ENCODE measurements around the gene ZKSCAN1. TPM values are rescaled to one million over a fixed set of nuclear protein-coding genes. Genes with fewer than 3 reads are reported as not detected.
A peak's percentile ranks its signal among the peaks of the same experiment; 100 is the strongest.

ZKSCAN1 gene
- total RNA-seq, 1 experiment from 2014 or later, result 21.2 TPM

DNA sequence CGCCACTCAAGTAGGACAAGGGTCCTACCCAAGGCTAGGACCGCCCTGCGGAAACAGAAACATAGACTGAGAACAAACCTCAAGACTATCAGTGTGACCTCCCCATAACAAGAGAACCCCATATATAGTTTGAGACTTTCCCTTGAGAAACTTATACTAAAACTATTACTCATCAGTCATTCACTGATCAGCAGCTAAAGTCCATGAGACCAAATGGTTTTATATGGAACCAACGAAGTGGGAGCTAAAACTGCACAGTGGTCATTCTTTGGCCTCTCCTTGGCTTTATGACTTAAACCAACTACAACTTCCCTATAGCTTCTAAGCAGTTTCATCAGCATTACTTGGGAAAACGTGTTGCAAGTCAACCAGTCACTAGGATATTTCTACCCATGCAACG is 20.5 kb downstream of the ZKSCAN1 start:
- no peak for DNase-seq (ENCODE audit: low read depth)

DNA sequence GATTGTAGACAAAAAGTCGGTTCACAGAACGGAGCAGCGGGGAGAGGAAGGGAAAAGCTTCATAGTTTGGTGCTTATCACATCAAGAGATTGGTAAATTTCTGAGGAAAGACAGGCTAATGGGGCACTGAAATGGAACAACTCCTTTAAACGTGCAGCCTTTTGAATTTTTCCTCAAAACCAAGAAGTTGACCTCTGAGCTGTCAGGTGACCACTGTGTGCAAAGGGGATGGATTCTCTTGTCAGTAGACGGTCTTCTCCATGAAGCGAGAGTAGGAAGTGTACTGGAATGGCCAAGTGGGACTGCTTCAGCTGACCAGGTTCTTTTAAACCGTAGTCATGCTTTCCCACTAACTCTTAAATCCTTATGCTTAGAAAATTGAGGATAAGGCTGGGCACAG is 22.9 kb downstream of the ZKSCAN1 start:
- DNase-seq (ENCODE audit: low read depth), result no peak

DNA sequence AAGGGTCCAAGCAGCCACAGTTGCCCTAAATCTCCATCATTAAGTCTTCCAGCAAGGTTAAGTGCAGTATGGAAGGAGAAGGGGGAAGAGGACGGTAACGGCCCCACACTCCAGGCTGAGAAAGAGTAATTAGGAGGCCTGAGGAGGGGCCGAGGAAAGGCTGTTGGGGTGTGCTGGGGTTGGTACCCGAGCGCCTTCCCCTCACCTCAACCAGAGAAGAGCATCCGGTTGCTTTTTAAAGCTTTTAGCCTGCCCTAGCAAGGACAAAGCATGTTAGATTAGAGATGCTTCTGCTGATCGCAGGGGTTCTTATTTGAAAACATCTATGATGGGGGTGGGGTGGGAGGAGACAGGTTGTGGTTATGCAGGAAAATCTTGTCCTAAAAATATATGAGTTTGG is 25.2 kb downstream of the ZKSCAN1 start:
- DNase-seq (ENCODE audit: low read depth), result no peak

DNA sequence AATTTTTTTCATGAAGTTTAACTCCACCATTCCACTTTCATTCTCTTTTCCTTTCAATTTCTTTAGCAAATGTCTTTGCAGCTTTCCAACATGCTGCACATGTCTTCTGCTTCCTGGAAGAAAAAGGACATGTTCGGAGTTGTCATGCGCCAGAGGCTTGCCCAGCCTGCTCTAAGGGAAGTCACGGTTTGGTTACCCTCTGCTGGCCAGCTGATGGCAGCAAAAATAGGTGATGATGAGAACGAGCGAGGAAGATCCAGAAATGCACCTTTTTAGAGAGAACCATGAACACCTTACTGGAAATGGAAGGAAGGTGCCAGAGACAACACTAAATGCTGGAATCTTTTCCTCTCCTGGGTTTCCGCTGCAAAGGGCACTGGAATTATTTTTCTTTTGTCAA is 29.3 kb downstream of the ZKSCAN1 start:
- DNase-seq (ENCODE audit: low read depth), result no peak

DNA sequence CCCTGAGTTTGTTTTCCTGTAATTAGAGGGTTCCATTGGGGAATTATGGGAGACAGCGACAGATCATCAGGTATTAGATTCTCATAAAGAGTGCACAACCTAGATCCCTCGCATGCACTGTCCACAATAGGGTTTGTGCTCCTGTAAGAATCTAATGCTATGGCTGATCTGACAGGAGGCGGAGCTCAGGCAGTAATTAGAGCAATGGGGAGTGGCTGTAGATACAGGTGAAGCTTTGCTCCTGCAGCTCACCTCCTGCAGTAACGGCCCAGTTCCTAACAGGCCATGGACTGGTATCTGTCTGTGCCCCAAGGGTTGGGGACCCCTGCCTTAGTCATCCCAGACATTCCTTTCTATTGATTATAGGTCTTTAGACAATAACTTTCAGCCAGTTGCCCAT is 33.3 kb downstream of the ZKSCAN1 start:
- no peak for DNase-seq (ENCODE audit: low read depth)

DNA sequence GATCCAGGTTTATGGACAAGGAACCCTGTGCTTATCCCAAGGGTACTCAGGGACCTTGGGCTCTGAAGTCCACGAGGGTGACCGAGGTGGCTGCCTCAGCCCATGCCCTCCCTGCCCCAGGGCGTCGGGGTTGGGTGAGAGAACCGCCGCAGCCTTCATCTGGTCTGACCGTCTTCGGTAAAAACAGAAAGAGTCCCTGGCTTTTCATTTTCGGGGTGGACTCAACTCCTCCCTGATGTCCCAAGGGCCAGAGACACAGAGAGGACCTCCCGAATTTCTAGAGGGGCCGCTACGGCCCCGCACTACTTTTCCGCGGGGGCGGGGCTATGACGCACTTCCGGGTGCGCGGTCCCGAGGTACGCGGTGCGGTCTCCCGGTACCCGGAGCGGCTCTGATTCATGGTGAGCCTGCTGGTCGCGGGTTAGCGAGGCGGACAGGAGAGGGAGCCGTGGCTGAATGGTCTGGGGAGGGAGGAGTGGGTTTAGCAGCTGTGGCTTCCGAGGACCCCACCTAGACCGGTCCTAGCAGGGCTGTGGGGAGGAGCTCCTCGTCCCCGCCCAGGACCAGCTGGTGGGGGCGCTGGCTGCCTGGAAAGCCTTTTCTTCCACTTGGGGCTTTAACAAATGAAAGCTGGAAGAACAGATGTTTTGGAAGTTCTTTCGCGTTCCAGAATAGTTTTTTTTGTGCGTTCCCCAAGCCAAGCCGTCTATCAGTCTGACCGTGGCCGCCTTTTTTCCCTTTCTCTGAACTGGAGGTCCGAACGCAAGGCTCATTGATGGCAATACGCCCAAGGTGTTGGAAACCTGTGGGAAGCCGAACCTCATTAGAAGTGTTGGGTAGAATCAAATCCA is 34.3 kb downstream of the ZKSCAN1 start, which contains the start of gene ZSCAN21:
ZSCAN21 (plus strand) TSS at position 334 of the 851 bp plus-strand sequence. CDS start 7,233 bp downstream, outside the sequence.
- DNase-seq (ENCODE audit: low read depth), result peak; percentile 88

DNA sequence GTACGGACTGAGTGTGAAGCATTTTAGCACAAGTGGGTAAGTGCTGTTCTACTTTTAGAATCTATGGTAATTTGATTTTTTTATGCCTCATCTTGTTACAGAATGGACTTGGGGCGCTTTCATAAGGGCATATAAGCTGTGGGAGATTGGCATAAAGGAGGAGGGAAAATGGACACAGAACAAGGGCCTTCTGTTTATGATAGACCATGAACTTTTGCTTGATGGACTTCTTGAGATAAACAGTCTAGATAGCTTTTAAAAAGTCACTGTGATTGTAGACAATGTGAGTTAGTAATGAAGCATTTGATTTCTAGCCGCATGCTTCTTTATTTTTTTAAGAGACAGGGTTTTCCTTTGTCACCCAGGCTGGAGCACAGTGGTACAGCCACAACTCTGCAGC is 36.2 kb downstream of the ZKSCAN1 start:
- DNase-seq (ENCODE audit: low read depth), result no peak

DNA sequence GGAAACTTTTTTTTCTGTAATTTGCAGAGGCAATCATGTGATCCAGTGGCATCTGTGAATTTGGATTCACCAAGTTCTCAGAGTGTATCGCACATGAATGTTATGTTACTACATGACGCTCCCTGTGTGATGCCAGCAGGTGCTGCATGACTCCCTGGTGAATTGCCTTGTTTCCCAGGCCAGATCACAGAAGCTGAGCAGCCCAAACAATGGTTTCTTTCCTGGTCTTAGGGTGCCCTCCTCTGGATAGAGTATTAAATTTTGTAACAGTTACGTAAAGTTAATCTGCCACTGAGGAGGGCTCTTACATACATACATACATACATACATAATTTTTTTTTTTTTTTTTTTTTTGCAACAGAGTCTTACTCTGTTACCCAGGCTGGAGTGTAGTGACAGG is 37.8 kb downstream of the ZKSCAN1 start:
- peak; percentile 99 for DNase-seq (ENCODE audit: low read depth)

DNA sequence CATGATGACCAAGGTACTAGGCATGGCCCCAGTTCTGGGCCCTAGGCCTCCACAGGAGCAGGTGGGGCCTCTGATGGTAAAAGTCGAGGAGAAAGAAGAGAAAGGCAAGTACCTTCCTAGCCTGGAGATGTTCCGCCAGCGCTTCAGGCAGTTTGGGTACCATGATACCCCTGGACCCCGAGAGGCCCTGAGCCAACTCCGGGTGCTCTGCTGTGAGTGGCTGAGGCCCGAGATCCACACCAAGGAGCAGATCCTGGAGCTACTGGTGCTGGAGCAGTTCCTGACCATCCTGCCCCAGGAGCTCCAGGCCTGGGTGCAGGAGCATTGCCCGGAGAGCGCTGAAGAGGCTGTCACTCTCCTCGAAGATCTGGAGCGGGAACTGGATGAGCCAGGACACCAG is 41.6 kb downstream of the ZKSCAN1 start:
- no peak for DNase-seq (ENCODE audit: low read depth)

DNA sequence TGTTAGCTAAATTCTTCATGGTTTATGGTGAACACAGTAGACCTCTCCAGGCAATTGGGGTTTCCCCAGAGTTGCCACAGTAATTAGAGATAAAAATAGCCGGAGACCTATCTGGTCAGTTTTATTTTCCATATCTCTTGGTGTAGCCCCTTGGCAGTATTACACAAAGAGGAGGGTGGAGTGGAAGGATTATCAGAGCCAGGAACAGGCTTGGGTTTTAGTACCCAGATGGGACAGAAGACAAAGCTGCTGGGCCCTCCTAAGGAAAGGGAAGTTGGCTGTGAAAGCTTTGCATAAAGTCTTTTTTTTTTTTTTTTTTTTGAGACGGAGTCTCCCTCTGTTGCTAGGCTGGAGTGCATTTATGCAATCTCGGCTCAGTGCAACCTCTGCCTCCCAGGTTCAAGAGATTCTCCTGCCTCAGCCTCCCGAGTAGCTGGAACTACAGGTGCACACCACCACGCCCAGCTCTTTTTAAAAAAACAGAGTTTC is 43.9 kb downstream of the ZKSCAN1 start:
- no peak for DNase-seq (ENCODE audit: low read depth)

DNA sequence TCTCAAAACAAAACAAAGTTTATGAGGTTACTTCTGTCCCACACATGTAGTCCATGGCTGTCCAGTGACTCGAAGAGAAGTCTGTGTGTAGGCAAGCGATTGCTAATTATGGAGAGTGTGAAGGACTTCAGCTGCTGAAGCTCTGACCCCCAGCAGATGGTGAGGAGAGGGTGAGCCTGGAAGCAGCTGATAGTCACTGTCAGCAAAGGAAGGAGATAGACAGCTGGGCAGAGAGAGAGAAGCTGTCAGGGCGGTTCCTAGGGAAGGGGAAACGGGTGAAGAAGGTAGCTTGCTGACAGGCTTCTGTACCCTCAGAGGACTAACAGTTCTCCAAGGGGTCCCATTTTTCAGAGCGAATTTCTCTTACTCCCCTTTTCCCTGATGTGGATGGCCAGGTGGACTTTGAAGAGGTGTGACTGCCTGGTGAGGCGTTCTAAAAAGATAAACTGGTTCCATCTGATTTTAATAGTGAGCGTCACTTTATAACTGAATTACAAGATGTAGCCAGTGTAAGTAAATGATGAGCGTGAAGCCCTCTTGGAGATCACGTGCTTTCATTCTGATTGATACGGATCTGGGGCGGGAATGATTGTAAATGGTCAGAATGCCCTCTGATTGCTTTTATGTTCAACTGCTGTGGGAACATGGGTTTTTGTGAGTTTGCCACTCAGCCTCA is 46.3 kb downstream of the ZKSCAN1 start:
- peak; percentile 30 for DNase-seq (ENCODE audit: low read depth)

DNA sequence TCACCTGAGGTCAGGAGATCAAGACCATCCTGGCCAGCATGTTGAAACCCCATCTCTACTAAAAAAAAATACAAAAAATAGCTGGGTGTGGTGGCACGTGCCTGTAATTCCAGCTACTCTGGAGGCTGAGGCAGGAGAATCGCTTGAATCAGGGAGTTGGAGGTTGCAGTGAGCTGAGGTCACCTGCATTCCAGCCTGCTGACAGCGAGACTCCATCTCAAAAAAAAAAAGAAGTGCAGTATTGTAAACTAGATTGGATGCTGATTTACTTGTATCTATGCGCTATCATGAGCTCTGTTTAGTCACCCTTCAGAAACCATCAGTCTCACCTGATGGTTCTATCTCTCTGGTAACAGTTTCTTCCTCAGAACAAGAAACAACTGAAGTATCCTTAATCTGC is 48.0 kb downstream of the ZKSCAN1 start:
- no peak for DNase-seq (ENCODE audit: low read depth)

DNA sequence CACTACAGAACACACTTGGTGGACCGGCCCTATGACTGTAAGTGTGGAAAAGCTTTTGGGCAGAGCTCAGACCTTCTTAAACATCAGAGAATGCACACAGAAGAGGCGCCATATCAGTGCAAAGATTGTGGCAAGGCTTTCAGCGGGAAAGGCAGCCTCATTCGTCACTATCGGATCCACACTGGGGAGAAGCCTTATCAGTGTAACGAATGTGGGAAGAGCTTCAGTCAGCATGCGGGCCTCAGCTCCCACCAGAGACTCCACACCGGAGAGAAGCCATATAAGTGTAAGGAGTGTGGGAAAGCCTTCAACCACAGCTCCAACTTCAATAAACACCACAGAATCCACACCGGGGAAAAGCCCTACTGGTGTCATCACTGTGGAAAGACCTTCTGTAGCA is 48.8 kb downstream of the ZKSCAN1 start:
- DNase-seq (ENCODE audit: low read depth), result no peak

DNA sequence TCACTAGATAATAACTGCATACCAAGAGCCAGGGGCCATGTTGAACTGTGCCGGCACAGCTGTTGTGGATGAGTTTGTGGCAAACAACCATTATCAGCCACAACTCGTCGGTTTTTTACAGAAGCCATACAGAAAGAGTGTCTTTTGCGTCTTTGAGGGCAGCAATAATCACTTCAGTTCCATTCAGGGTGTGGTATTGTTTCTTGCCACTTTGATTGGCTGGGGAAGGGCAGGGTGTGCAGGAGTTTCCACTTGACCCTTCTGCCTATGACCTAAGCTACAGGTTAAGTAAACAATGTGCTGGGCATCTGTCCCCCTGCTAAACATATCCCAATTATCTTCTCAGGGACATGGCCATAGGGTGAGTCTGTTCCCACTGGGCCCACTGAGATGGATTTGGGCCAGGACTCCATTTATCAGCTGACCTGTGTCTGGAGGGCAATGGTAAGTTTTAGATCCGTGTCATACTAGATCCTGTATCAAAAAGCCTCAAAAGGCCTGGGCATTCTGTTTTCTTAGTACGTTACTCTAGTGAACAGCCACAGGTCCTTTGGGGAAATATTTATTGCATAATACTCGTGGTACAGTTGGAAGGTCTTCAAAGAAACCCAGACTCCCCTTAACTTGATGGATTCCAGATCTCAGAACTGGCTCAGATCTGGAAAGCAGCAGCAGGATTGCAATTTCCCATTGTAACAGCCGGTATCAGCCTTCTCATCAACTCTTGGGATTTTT is 50.2 kb downstream of the ZKSCAN1 start:
- peak; percentile 73 for DNase-seq (ENCODE audit: low read depth)

DNA sequence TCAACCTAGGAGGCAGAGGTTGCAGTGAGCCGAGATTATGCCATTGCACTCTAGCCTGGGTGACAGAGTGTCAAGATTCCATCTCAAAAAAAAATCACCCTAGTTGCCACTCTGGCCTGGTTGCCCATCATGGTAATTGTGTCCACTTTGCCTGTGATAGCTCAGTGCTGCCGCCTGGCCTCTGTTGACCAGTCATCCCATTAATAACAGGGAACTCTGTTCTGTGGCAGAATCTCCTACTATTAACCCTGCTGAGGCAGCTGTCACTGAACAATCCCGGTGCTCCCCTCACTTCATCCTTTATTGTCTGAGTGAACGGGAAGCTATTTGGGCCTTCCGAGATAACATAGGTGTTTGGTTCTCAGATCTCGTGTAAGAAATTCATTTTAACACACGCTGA is 51.6 kb downstream of the ZKSCAN1 start:
- DNase-seq (ENCODE audit: low read depth), result no peak

DNA sequence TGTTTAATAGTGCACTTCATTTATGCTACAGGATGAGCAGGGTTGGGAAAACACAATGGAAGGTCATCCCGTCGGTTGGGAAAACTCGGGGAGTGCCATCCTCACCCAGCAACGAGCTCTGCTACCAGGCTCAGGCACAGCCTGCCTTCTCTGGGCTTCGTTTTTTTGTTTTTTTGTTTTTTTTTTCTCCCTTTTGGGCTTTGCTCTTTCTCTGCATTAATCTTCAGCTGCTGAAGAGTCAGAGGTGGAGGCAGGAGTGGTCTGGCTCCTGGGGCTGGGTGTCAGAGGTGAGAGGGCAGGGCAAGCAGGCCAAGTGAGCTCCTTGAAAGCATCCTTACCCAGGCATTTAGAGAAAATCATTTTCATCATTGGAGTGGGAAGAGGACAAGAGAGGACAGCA is 54.6 kb downstream of the ZKSCAN1 start:
- no peak for DNase-seq (ENCODE audit: low read depth)

DNA sequence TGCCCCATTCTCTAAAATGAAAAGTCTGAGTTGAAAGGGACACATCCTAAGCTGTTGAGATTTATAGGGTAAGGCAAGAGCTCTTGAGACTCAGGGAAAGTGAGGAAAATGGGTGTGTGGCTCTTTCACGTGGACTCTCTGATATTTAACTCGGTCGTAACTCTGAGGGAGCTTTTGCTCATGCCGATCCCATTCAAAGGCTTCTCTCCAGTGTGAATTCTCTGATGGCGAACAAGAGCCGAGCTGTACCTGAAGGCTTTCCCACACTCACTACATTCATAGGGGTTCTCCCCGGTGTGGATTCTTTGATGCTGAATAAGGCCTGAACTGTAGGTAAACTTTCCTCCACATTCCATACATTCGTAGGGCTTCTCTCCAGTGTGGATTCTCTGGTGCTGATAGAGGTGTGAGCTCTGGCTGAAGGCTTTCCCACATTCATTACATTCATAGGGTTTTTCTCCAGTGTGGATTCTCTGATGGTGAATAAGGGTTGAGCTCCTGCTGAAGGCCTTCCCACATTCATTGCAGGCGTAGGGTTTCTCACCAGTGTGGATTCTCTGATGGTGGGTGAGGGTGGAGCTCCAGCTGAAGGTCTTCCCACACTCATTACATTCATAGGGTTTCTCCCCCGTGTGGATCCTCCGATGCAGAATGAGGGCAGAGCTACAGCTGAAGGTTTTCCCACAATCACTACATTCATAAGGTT is 55.8 kb downstream of the ZKSCAN1 start:
- DNase-seq (ENCODE audit: low read depth), result no peak

DNA sequence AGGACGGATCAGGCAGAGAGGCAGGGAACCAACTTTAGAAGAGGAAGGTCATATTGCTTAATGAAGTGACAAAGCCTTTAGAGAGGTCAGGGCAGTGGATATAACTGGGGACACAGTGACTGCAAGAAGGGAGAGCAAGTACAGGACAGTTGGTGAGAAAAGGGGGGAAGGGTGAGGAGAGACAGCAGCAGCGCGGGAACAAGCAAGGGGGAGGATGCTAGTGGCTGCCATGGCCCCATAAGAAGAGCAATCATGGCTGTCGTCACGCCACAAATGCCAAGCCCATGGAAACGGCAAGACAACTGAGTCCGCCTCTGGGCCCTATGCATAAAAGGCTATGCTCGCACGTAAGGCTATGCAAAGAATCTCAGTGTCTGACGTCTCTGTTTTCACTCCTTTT is 57.1 kb downstream of the ZKSCAN1 start:
- no peak for DNase-seq (ENCODE audit: low read depth)

DNA sequence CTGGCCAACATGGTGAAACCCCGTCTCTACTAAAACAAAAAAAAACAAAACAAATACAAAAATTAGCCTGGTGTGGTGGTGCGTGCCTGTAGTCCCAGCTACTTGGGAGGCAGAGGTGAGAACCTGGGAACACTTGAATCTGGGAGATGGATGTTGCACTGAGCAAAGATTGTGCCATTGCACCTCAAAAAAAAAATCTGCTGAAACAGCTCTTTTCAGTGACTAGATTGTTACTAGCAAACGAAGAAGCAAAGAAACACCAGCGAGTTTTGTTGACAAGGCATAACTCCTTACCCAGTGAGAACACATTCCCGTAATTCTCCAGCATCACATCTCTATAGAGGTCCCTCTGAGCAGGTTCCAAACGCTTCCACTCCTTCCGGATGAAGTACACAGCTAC is 59.4 kb downstream of the ZKSCAN1 start:
- DNase-seq (ENCODE audit: low read depth), result no peak

DNA sequence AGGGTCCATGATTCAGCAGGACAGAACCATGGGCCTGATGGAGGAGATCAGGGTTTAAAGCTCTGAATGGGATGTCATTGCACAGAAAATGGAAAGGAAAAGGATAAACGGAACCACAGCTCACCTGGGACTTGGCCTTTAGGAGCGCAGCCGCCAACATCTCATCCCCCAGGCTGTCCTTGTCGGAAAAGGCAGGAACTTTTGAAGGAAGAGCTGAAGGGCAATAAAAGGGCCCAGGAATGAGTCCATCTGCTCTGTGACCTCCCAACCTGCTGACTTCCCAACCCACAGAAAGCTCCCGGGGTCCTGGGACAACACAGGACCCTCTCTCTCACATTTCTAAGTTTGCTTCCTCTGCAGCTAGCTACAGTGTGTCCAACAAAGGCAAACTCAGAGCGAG is 60.0 kb downstream of the ZKSCAN1 start:
- no peak for DNase-seq (ENCODE audit: low read depth)

DNA sequence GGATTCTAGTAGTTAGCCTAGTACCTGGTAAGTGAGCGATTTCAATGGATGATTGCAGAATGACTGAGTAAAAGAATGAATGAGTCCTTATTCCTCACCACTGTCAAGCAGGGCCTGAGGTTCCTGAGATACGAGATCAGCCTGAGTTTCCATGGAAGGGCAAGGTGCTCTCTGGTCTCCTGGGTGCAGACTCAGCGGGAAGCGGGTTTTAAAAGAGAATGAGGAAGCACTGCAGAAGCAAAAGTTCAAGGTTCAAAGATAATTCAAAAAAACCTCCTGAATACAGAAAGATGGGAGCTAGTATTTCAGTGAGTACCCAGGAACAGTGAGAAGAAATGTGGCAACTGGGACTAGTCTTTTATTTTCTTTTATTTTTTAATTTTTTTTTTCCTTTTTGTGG is 61.8 kb downstream of the ZKSCAN1 start:
- DNase-seq (ENCODE audit: low read depth), result no peak

All from LHCN-M2 (cell line).